Left cardiac atrium (tissue), 4 donors: ENCODE data around the gene POLR2F. TPM values are rescaled to one million over a fixed set of nuclear protein-coding genes. Genes with fewer than 3 reads are reported as not detected.

Experiments used
- ATAC-seq, 2 donors: fragments of 200-7000 bp; cut with Tn5 transposase; one replicate each; pipeline ENCODE4 v1.9.1; 2020; ENCODE audit warnings: mild to moderate bottlenecking in 2 of 2, moderate library complexity in 2 of 2
- DNase-seq: peaks from one replicate; pipeline ENCODE4 v3.0.0-alpha.2; 2020
- intact Hi-C, 2 donors: fragments of 100-400 bp; cut with DNase I; formaldehyde crosslinking; loops; one replicate each; pipeline versions ENCODE4 v1.14.1 to v1.15.1; 2022 to 2023
- total RNA-seq, 2 donors: library from RNA; stranded (reverse); fragmentation: NEBNext Ultra II Directional; extraction: Animal tissue kit (Norgen Biotek cat#: 25700); gene quantifications; one replicate each; pipeline ENCODE4 v1.2.1, GENCODE V29; 2021
- donor health status: DM: no; HTN: yes; CAD: no.
- donor health status: DM: no; HTN: yes; CAD: no; lungs with severe emphysema.
- donor health status: DM: yes; HTN: yes; CAD: no.
- donor health status: Dilated cardiomyopathy.

Gene POLR2F
- total RNA-seq, 2 donors from 2014 or later = 62.6 to 68.1 TPM

DNA sequence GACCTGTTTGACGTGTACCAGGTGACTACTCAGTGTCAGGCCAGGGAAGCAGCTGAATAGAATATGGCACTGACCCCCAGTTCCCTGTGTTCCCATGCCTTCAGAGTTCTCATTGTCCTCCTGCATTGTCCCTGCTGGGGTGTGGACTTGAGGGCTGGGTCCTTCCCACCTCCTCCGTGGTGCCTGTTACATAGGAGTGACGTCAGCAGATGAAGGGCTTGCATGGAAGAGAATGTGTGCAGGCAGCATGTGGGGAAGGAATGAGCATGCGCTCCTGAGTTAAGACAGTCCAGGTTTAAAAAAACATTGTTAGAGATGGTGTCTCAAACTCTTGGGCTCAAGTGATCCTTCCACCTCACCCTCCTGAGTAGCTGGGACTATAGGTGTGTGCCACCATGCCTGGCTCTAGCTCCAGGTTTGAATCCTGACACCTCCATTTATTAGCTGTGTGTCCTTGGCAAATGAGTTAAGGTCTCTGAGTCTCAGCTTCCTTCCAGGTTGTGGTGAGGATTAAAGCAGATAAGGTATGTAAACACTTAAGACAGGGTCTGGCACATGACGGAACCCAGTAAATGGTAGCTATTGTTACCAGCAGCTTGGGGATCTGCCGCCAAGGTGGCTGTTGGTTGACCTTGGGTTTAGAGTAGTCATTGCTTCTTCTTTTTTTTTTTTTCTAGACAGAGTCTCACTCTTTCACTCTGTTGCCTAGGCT, 38.4 kb downstream of the POLR2F start:
- DNase-seq = no peak
- intact Hi-C loops = no loop called here
- ATAC-seq = no peak

DNA sequence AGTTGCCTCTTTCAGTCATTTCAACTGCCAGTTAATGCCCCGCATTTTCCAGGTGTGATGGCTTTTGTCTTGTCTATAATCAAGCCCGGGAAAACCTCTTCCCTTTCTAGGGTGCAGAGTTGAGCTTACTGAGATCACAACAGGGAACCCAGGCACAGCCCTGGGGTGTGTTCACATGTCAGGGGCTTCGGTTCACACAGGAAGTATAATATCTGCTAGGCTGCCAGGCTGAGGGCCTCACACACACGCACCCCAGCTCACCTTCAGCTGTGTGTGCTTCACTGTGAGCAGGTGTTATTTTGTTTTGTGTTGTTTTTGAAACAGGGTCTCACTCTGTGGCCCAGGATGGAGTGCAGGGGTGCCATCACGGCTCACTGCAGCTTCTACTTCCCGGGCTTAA, 40.5 kb downstream of the POLR2F start:
- ATAC-seq = no peak
- intact Hi-C loops = no loop called here
- no peak for DNase-seq

DNA sequence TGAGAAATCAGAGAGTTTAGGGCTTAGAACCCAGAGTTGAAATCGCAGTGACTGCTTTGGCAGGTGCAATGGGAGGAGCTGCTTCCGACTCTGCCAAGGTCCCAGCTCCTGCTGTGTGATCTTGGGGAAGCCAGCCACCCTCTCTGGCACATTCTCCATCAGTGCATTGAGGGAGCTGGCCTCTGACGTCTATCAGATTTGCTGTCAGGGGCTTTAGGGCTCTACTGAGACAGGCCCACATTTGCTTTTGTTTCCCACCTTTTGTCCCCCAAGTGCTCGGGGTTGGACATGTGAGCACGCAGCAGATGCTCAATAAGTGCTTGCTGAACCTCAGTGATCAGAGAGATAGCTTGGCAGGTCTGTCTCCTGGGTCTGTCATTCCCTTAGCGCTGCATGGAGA, 41.5 kb downstream of the POLR2F start:
- DNase-seq (no peak), ATAC-seq (no peak)
- intact Hi-C loops = no loop called here

DNA sequence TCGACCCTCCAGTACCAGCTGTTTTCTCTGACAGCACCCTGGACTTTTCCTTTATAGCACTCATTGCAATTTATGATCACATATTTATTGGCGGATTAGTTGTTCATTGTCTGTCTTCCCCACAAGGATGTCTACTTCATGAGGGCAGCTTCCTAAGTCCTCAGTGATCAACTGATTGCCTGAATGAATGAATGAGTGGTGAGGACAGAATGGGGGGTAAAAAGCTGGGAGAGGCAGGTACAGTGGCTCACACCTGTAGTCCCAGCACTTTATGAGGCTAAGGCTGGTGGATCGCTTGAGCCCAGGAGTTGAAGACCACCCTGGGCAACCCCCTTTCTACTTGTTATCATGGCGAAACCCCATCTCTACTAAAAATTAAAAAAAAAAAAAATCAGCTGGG, 42.0 kb downstream of the POLR2F start:
- ATAC-seq = no peak

DNA sequence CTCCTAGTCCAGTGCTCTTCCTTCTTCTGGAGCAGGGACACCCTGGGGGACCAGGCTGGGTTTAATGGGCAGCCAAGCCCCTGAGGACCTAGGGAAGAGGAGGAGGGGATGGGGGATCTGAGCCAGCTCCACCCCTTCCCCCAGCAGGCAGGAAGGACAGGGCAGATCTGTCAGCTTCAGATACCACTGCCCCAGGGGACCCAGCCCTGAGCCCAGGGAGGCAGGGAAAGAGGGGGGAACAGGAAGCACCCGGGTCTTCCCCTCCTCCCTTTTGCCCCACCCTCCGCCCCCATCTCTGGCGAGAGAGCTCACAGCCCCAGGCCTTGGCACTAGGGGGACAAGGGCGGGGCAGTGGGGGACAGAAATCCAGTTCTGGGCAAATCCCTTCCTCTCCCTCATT, 42.6 kb downstream of the POLR2F start:
- intact Hi-C loops = no loop called here
- ATAC-seq (peak in 1 of 2 donors; percentile 24), DNase-seq (no peak)

More for the DNA sequence above, 42.0 kb downstream of the POLR2F start:
- intact Hi-C loops = no loop called here
- DNase-seq = no peak

DNA sequence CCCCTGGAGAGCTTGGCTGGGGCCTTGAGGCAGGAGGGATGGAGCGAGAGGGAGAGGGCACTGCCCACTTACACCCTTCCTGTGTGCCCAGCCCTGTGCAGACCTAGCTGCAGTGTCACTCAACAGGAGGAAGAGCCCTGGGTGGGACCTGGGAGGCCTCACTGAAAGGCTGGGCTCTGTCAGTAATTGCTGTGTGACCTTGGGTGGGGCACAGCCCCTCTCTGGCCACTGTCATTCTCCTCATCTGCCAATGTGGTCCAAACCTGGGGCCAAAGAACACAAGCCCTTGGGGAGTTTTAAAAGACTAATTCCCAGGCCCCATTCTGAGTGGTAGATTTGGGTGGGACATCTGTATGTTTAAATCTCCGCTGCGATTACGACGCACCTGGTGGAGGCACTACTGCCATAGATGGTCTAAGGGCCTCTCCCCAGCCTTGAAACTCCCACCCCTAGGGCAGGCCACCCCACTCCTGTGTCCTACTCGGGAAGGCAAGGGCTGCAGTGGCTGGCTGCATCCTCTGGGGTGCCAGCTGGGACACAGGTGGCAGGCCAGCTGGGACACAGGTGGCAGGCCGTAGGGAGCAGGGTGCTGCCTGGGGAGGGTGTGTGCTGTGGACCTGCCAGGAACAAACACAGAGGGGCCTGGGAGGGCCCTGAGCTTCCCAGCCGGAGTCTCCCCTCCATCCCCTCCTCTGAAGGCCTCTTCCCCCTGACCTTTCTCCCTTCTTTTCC, 43.2 kb downstream of the POLR2F start:
- DNase-seq (no peak), ATAC-seq (peak in 1 of 2 donors; percentile 9)
- intact Hi-C loops = no loop called here

DNA sequence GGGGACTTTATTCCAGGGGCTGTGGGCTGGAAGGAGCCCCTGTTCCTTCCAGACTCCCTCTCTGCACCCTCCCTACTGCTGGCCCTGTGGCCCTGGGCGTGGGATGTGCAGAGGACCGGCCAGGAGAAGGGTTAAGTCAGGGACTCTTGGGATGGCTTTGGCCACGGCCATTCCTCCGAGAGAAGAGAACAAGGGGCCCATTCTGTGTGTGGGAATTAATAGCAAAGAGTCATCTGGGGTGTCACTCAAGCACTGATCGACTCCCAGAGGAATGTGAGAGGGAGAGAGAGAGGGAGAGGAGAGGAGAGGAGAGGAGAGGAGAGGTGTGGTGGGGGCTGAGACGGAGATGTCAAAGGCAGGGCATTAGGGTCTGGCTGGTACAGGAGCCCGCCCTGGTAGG, 45.0 kb downstream of the POLR2F start:
- DNase-seq (no peak), ATAC-seq (peak in 1 of 2 donors; percentile 8)
- intact Hi-C loops = no loop called here

DNA sequence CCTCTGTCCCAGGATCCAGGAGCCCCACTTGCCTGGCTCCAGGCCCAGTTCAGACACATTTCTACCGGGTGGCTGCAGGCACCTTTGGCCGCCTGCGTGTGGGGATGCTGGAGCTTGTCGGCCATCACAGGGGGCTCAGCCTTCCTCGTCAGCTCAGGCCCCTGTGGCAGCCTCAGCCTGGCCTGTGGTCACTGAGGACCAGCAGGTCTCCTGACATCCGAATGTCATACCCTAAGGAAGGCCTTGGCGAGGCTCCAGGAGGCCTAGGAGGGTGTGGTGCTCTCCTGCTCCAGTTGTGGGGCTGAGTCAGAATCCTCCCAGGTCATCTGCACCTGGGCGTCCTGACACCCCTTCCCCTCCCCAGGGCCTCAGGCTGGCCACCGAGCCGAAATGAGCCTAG, 45.7 kb downstream of the POLR2F start:
- intact Hi-C loops = no loop called here
- no peak for ATAC-seq

DNA sequence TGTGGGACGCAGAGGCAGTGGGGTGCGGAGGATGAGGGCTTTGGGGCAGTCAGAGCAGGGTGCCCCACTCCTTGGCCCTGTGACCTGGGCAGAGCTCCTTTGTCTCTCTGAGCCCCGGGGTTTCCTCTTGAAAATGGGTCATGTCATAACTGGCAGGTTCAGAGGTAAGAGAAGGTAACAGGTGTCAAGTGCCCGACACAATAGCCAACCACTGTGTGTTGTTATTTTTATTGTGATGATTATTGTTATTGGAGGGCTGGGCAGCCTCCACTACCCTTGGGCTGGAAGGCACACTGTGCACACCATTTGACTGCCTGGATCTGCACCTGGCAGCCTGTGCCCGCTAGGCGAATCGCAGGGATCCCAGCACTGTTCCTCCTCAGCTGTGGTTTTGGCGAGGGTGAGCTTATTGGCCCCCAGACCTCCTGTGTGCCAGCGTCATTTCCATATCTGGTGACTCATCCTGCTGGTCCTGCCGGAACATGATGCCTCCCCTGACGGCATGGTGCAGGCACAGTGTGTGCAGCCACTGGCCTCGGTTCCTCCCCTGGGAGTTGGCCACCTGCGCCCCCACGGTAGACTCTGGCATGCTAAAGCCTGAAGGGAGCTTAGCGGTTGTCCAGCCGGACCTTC, 46.3 kb downstream of the POLR2F start:
- intact Hi-C loops = no loop called here
- peak; percentile 19 to 32 for ATAC-seq

More for the DNA sequence above, 45.7 kb downstream of the POLR2F start:
- DNase-seq = no peak

DNA sequence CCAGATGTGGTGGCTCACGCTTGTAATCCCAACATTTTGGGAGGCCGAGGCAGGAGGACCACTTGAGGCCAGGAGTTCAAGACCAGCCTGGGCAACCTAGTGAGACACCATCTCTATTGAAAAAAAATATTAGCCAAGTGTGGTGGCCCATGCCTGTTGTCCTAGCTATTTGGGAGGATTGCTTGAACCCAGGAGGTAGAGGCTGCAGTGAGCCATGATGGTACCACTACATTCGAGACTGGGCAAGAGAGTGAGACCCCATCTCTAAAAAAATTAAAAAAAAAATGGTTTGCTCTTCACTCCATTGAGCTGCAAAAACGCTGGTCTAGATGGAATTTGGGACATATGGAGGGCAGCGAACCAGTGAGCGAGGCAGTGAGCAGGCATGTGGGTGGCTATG, 52.4 kb downstream of the POLR2F start:
- no peak for ATAC-seq
- DNase-seq = no peak
- intact Hi-C loops = no loop called here

More for the DNA sequence above, 46.3 kb downstream of the POLR2F start:
- no peak for DNase-seq

DNA sequence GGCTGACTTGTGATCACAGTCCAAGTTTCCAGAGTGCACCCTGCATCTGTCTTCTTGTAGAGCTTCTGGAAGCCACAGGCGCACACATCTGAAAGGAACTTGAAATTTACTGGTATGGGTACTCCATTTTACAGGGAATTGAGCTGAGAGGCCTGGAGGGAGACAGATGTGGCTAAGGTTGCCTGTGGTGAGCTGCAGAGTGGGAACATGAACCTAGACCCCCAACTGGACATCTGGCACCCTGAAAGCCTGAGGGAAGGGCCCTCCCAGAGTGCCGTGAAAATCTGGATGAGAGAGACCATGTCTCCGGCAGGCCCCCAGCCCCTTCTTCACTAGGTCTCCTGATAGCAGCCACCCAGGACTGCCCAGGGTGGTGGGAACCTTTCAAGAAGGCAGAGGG, 53.4 kb downstream of the POLR2F start:
- intact Hi-C loops = no loop called here
- no peak for ATAC-seq
- no peak for DNase-seq

DNA sequence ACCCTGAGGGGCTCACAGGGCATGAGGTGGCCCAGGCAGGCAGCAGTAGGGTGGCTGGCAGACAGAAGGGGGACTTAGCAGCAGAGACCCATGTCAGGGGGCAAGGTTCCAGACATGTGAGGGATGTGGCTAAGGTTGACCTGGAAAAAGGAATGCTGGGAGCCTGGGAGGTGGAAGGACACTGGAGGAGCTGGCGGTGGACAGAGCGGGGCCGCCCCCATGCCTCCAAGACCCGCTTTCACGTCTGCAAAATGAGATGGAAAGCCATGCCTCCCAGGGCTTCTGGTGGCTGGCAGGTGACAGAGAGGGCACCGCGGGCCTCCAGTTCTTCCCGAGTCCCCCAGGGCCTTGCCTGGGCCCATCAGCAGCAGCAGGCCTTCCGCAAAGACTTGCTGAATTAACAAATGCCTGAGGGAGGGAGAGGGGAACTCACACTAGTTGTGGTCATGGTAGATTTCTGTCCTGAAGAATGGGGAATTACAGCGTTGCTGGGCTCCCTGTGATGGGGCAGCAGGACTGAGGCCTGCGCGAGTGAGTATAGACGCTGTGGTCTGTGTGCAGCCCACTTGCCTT, 53.9 kb downstream of the POLR2F start:
- intact Hi-C loops = no loop called here
- DNase-seq = no peak
- ATAC-seq = no peak

DNA sequence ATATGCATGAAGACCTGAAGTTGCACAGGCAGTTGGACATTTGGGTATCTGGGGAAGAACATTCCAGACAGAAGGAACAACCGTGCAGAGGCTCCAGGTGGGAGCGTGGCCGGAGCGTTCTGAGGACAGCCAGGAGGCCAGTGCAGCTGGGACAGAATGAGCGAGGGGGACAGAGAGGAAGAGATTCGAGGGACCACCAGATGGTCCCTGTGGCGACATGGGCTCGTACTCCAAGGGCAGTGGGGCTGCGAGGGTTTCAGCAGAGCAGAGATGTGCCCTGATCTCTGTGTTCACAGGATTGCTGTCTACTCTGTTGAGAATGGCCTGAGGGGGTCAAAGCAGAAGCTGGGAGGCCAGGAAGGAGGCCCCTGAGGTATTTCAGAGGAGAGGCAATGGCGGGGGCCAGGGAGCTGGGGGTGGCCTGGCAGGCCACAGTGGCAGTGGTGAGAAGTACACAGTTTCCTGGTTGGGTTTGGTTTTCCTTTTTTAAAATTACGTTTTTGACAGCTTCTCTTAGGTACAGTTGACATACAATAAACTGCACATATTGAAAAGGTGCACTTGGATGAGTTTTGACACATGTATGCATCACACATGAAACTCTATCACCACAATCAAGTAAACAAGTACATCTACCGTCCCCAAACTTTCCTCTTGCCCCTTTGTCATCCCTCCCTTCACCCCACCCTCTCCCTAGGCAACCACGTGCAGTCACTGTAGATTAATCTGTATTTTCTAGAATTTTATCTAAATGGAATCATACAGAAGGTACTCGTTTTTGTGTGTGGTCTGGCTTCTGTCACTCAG, 55.7 kb downstream of the POLR2F start:
- ATAC-seq (no peak), DNase-seq (no peak)
- intact Hi-C loops = no loop called here

DNA sequence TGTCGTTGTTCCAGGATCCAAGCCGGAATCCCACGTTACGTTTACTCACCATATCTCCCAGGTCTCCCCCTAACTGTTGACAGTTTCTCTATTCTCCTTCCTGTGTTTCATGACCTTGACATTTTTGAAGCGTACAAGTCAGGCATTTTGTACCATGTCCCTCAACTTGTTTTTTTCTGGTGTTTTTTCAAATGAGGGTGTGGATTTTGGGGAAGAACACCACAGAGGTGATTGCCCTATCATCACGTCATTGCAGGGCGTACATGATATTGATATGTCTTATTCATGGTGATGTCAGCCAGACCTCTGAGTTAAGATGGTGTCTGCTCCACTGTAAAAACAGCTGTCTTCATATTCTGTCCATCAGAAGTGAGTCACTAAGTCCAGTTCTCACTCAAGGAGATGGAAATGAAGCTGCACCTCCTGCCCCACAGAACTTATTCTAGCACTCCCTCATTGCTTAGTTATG, 59.1 kb downstream of the POLR2F start:
- no peak for ATAC-seq
- no peak for DNase-seq
- intact Hi-C loops = no loop called here

DNA sequence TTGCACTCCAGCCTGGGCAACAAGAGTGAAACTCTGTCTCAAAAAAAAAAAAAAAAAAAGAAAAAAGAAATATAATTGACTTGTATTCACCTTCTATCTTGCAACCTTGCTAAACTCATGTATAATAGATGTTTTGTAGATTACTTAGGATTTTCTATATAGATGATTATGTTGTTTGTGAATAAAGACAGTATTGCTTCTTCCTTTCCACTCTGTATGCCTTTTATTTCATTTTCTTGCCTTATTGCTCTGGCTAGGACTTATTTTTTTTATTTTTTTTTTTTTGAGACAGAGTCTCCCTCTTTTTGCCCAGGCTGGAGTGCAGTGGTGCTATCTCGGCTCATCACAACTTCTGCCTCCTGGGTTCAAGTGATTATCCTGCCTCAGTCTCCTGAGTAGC, 60.6 kb downstream of the POLR2F start:
- intact Hi-C loops = no loop called here
- DNase-seq = no peak
- no peak for ATAC-seq

DNA sequence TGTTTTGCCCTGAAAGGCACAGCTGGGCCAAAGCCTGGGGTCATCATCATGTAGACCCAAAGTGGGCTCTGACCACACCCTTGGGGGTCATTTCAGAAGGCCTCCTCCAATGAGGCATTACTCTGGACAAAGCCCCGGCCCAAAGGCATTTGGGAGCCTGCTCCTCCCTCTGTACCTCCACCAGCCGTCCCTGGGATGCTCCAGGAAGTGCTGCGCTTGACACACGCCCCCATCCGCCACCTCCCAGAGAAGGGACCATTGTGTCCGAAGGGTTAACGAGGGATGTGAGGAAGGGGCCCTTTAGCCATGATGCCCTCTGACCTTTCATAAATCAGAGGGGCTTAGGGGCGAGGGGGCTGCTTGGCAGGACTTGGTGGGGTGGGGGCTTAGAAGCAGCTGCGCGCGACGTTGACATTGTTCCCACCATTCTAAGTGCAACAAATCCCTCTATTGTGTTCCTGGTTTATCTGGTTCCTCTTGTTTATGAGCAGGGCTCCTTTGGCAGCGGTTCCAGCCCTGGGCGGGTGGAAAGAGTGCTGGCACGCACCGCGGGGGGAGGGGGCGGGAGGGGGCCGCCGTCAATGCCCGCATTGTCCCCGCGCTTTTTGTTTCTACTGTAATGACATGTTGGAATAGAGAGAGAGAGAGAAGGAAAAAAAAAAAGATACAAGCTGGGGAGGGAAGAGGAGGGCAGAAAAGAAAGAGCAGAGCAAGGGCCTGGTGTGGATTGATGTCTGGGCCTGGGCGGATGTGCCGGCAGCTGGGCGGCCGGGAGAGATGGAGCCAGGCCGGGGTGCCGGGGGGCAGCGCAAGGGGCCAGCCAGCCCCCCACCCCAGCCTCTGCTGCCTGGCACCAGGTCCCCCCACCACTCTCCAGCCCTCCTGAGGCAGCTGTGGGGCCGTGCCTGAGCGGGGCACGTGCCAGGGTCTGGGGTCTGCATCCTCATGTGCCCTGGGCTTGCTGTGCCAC, 63.0 kb downstream of the POLR2F start:
- ATAC-seq = peak; percentile 39 to 66
- peak; percentile 72 for DNase-seq
- intact Hi-C loops = no loop called here

DNA sequence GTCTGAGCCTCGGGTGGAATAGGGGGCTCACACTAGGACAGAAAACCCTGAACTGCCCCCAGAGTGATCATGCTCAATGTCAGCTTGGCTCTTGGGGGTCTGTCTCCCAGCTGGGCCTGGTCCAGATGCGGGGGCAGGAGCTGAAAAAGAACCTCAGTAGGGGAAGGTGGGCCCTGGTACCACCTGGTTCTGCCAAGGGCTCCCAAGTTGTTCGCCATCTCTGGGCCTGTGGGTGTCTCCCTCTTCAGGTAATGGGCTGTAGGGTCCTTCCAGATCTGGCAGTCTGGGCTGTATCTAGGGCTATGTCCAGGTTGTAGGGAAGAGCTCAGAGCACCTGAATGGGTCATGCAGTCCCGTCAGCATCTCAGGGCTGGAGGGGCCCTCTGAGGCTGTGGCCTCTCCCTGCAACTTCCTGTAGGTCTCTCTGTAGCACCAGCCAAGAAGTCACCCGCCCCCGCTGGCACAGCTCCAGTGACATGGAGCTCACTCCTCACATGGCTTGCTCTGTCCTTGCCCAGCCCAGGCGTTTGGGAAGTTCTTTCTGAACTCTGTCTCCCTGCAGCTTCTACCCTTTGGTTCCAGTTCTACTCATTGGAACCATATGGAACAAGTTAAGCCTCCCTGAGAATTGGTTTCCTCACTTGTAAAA, 63.9 kb downstream of the POLR2F start:
- intact Hi-C loops = no loop called here
- ATAC-seq = peak; percentile 85 to 88

More for the DNA sequence above, 63.9 kb downstream of the POLR2F start:
- DNase-seq = peak; percentile 88
